ENCODE data around the gene RAB11FIP3. TPM values are rescaled to one million over a fixed set of nuclear protein-coding genes. Genes with fewer than 3 reads are reported as not detected.
A peak's percentile ranks its signal among the peaks of the same experiment; 100 is the strongest.
"Not testable (repeated sequence)": the region's sequence is repeated elsewhere in the genome, so short reads cannot be mapped to it uniquely, and the experiment has no call there.

The RAB11FIP3 gene
- total and polyA plus RNA-seq, 2 of the 13 experiments (the other 11 are each of a cell fraction or from before 2014, with no cell fraction given), result 34.3 to 57.6 TPM

DNA sequence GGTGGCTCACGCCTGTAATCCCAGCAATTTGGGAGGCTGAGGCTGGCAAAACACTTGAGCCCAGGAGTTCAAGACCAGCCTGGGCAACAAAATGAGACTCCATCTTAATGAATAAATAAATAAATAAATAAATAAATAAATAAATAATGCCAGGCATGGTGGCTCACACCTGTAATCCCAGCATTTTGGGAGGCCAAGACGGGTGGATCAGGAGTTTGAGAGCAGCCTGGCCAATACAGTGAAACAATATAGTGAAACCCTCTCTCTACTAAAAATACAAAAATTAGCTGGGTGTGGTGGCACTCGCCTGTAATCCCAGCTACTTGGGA, 10.3 kb upstream of the RAB11FIP3 start:
- CTCF ChIA-PET (ENCODE audit: low intra/inter-chr PET ratio, low total read pairs); H3K27me3 ChIP-seq (ENCODE audit: control insufficient read depth in 1 of 2, insufficient read depth in 2 of 2, low read length in 2 of 2); ATAC-seq; H3K9me3 ChIP-seq (ENCODE audit: low read length); H3K4me3 ChIP-seq (replicated peaks in 1 of 3; ENCODE audit: insufficient read depth in 1 of 3, low read depth in 2 of 3, low read length in 3 of 3); in situ Hi-C loops (cut with HindIII; ENCODE audit: extremely low pct_ligation_motif_present, low pct_unique_long_range_greater_than_20kb); H3K27ac ChIP-seq (ENCODE audit: extremely low read length, insufficient read depth, low read length); H2AFZ ChIP-seq (ENCODE audit: low read length); H3K4me2 ChIP-seq (ENCODE audit: low read depth, low read length); intact Hi-C loops (cut with micrococcal nuclease; ENCODE audit: unreplicated experiment); H3K79me2 ChIP-seq (ENCODE audit: insufficient read depth, low read length); FAIRE-seq; H3K9ac ChIP-seq (ENCODE audit: insufficient read depth, low read depth, low read length); H4K20me1 ChIP-seq (ENCODE audit: insufficient read depth, low read length); DNase-seq (ENCODE audit: low spot score); H3K36me3 ChIP-seq (replicated peaks in 1 of 2; ENCODE audit: control insufficient read depth in 1 of 2, insufficient read depth in 2 of 2, low read length in 2 of 2); BruUV-seq (replicated peaks): not testable (repeated sequence)
- POLR2A ChIA-PET, result interaction anchor here (2.2 kb wide), 1 partner anchor 10 kb away, joined by 9 read pairs; no protein-coding TSS in a partner anchor
- 87% methylated on average over 3 of the region's 3 CpGs for WGBS (ENCODE audit: low lambda C conversion rate)
- H3K4me1 ChIP-seq (ENCODE audit: insufficient read depth, low read length), result peaks cover 17% of the 10 kb centered on the region

- H4K20me1 ChIP-seq (ENCODE audit: insufficient read depth, low read length); H3K9ac ChIP-seq (ENCODE audit: insufficient read depth, low read depth, low read length); FAIRE-seq; H2AFZ ChIP-seq (ENCODE audit: low read length); DNase-seq (ENCODE audit: low spot score); H3K36me3 ChIP-seq (replicated peaks in 1 of 2; ENCODE audit: control insufficient read depth in 1 of 2, insufficient read depth in 2 of 2, low read length in 2 of 2); ATAC-seq; H3K27me3 ChIP-seq (ENCODE audit: control insufficient read depth in 1 of 2, insufficient read depth in 2 of 2, low read length in 2 of 2); CTCF ChIA-PET (ENCODE audit: low intra/inter-chr PET ratio, low total read pairs); H3K27ac ChIP-seq (ENCODE audit: extremely low read length, insufficient read depth, low read length); H3K4me2 ChIP-seq (ENCODE audit: low read depth, low read length); H3K4me3 ChIP-seq (replicated peaks in 1 of 3; ENCODE audit: insufficient read depth in 1 of 3, low read depth in 2 of 3, low read length in 3 of 3); BruUV-seq (replicated peaks); H3K9me3 ChIP-seq (ENCODE audit: low read length); in situ Hi-C loops (cut with HindIII; ENCODE audit: extremely low pct_ligation_motif_present, low pct_unique_long_range_greater_than_20kb); intact Hi-C loops (cut with micrococcal nuclease; ENCODE audit: unreplicated experiment): not testable (repeated sequence)
- Histone ChIP-seq H3K4me1 (ENCODE audit: insufficient read depth, low read length) (peaks cover 23% of the 10 kb centered on the region), H3K79me2 (ENCODE audit: insufficient read depth, low read length) (peaks cover 10% of the 10 kb centered on the region)
- POLR2A ChIA-PET, result interaction anchor here (1.0 kb wide), 1 partner anchor 21 kb away, joined by 3 read pairs; the partner anchor contains the start of gene DECR2
- WGBS (ENCODE audit: low lambda C conversion rate), result 88% methylated on average over 13 of the region's 13 CpGs
Observed at GRCh38 chr16:422179-422578, 3.3 kb upstream of the RAB11FIP3 start.

- TSS peak; percentile 72 for BruUV-seq (replicated peaks)
- peak overlapping the region; percentile 66 to 95 (median 87) for H3K4me3 ChIP-seq (replicated peaks in 1 of 3; ENCODE audit: insufficient read depth in 1 of 3, low read depth in 2 of 3, low read length in 3 of 3)
- POLR2A ChIA-PET, result interaction anchor here (1.2 to 3.1 kb wide), 4 partner anchors 12 to 50 kb away, joined by 3 to 21 read pairs (median 13); partner anchors contain the start of gene DECR2
- TF ChIP-seq ZNF292 (CRISPR knock-in tag; IDR thresholded peaks at IDR 0.05; ENCODE audit: borderline replicate concordance, low read depth), result 0 out of 2 replicates have a peak, but pooled peaks have one; percentile 40
- peak in 1 of 2 experiments; percentile 35; a peak in 1 of 4 replicates for TF ChIP-seq KLF16 (CRISPR knock-in tag; IDR thresholded peaks at IDR 0.05)
- TF ChIP-seq RNF219 (CRISPR knock-in tag; IDR thresholded peaks at IDR 0.05), result no peak
- TF ChIP-seq DZIP1 (CRISPR knock-in tag; IDR thresholded peaks at IDR 0.05), result no peak
- 0 out of 2 replicates have a peak, but pooled peaks have one; percentile 6 for TF ChIP-seq ZNF263 (CRISPR knock-in tag; IDR thresholded peaks at IDR 0.05)
Observed at GRCh38 chr16:424033-424622, 1.3 kb upstream of the RAB11FIP3 start.

More at GRCh38 chr16:424033-424622, 1.3 kb upstream of the RAB11FIP3 start:
- Histone ChIP-seq H3K27me3 (ENCODE audit: control insufficient read depth in 1 of 2, insufficient read depth in 2 of 2, low read length in 2 of 2) (no peaks in the 10 kb centered on the region; a peak in 1 of 5 replicates), H3K36me3 (replicated peaks in 1 of 2; ENCODE audit: control insufficient read depth in 1 of 2, insufficient read depth in 2 of 2, low read length in 2 of 2) (no peaks in the 10 kb centered on the region), H2AFZ (ENCODE audit: low read length) (no peak overlapping the region), H3K9me3 (ENCODE audit: low read length) (no peaks in the 10 kb centered on the region), H3K4me1 (ENCODE audit: insufficient read depth, low read length) (peaks cover 40% of the 10 kb centered on the region), H3K4me2 (ENCODE audit: low read depth, low read length) (peak overlapping the region; percentile 98), H3K79me2 (ENCODE audit: insufficient read depth, low read length) (peaks cover 27% of the 10 kb centered on the region), H3K9ac (ENCODE audit: insufficient read depth, low read depth, low read length) (peak overlapping the region; percentile 68; the same call in 1 of the 2 replicates), H4K20me1 (ENCODE audit: insufficient read depth, low read length) (peaks cover 16% of the 10 kb centered on the region), H3K27ac (ENCODE audit: extremely low read length, insufficient read depth, low read length) (no peak overlapping the region)
- peak; percentile 30 for DNase-seq (ENCODE audit: low spot score)
- CTCF ChIA-PET (ENCODE audit: low intra/inter-chr PET ratio, low total read pairs), result no interaction called here
- in situ Hi-C loops (cut with HindIII; ENCODE audit: extremely low pct_ligation_motif_present, low pct_unique_long_range_greater_than_20kb), result no loop called here
- peak; percentile 58 for ATAC-seq
- 1% methylated on average over 15 of the region's 20 CpGs for WGBS (ENCODE audit: low lambda C conversion rate)
- FAIRE-seq, result no peak
- intact Hi-C loops (cut with micrococcal nuclease; ENCODE audit: unreplicated experiment), result loop anchor here (2.0 kb wide), 1 partner anchor 19 kb away; no protein-coding TSS in a partner anchor
